ENCODE data around the gene ZHX3. TPM values are rescaled to one million over a fixed set of nuclear protein-coding genes. Genes with fewer than 3 reads are reported as not detected.

The ZHX3 gene
- total and polyA plus RNA-seq, 2 of the 13 experiments (the other 11 are each of a cell fraction or from before 2014, with no cell fraction given), result 8.4 to 11.7 TPM

DNA sequence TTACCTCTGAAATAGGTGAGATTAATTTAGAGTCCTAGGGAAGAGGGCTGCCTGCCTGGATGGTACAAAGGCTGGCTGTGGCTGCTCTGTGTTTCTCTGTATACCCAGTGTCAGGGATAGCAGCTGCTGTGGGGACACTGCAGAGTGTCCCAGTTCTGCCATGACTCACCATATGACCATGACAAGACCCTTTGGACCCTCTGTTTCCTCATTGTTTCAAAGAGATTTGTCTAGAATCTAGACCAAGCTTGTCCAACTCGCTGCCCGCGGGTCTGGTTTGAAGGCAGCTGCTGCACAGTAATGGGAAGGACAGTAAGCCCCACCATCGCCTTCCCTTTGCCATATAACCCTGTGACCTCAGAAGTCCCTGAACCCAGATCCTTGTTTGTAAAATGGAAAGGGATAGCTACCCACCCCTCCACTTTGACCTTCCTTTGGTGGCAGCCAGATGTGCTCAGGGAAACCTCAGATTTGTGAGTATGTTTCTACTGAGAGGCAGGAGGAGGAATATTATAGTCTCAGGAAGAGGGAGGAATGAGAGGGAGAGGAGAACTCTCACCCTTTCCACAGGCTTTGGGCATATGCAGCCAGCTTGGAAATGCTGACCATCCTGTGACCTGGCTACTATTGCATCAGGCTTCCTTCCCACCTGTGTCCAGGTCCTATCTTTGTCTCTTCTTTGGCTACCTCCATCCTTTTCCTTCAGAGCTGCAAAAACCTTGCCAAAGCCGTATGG, 166.2 kb downstream of the ZHX3 start (continued):
- TF ChIP-seq, protein P1, sequence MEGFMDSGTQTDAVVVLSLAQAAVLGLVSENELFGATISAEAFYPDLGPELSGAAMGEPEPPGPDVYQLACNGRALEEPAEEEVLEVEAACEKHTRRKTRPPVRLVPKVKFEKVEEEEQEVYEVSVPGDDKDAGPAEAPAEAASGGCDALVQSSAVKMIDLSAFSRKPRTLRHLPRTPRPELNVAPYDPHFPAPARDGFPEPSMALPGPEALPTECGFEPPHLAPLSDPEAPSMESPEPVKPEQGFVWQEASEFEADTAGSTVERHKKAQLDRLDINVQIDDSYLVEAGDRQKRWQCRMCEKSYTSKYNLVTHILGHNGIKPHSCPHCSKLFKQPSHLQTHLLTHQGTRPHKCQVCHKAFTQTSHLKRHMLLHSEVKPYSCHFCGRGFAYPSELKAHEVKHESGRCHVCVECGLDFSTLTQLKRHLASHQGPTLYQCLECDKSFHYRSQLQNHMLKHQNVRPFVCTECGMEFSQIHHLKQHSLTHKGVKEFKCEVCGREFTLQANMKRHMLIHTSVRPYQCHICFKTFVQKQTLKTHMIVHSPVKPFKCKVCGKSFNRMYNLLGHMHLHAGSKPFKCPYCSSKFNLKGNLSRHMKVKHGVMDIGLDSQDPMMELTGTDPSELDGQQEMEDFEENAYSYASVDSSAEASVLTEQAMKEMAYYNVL (CRISPR knock-in tag; IDR thresholded peaks at IDR 0.05; ENCODE audit: borderline replicate concordance), result no peak
- TF ChIP-seq ZSCAN22 (CRISPR knock-in tag; IDR thresholded peaks at IDR 0.05) (no peak), POLR2AphosphoS2 (IDR thresholded peaks at IDR 0.05; ENCODE audit: low read depth, low read length) (no peak), NFE2L2 (IDR thresholded peaks at IDR 0.05; ENCODE audit: low read length) (peak; percentile 29; the same call in 1 of the 2 replicates), HMG20A (CRISPR knock-in tag; IDR thresholded peaks at IDR 0.05; ENCODE audit: borderline replicate concordance) (peak; percentile 38; the same call in 1 of the 2 replicates), SALL2 (CRISPR knock-in tag; IDR thresholded peaks at IDR 0.05) (no peak), CREB1 (IDR thresholded peaks at IDR 0.05) (peak; percentile 71; the same call in 1 of the 2 replicates), CREB1 (CRISPR knock-in tag; IDR thresholded peaks at IDR 0.05) (no peak), CREM (IDR thresholded peaks at IDR 0.05) (no peak), CREM (CRISPR knock-in tag; IDR thresholded peaks at IDR 0.05) (no peak), ZNF724P (CRISPR knock-in tag; IDR thresholded peaks at IDR 0.05; ENCODE audit: borderline replicate concordance) (no peak), ZNF10 (CRISPR knock-in tag; IDR thresholded peaks at IDR 0.05; ENCODE audit: borderline replicate concordance, low read depth) (no peak), RARA (CRISPR knock-in tag; IDR thresholded peaks at IDR 0.05) (peak; percentile 51; the same call in 1 of the 2 replicates), RFX3 (CRISPR knock-in tag; IDR thresholded peaks at IDR 0.05) (no peak), MXI1 (IDR thresholded peaks at IDR 0.05; ENCODE audit: borderline replicate concordance, low read depth, low read length) (peak; percentile 59; the same call in 1 of the 3 replicates), HNF1B (CRISPR knock-in tag; IDR thresholded peaks at IDR 0.05) (peak; percentile 48; the same call in 1 of the 2 replicates), ZNF142 (CRISPR knock-in tag; IDR thresholded peaks at IDR 0.05) (no peak)
